HepG2 (cell line): ENCODE measurements around the gene LHPP.

ENCODE experiments used
- CTCF ChIP-seq: sonication (generic); formaldehyde crosslinking; IDR thresholded peaks from 2 replicates; pipeline ENCODE4 v1.5.0; 2020; ENCODE audit warnings: mild to moderate bottlenecking, missing genetic modification reagents, moderate library complexity
- POLR2AphosphoS5 ChIP-seq: IDR thresholded peaks from 2 replicates; pipeline ENCODE4 v1.6.1; 2012; ENCODE audit warnings: low read depth, low read length

- TF ChIP-seq CTCF (CRISPR knock-in tag) (no peak), POLR2AphosphoS5 (no peak)
Measured at GRCh38 chr10:124433461-124433860, 28.2 kb upstream of the LHPP start.
